Activated CD8-positive, alpha-beta T cell treated with anti-CD3 and anti-CD28 coated beads for 36 hours (primary cell): ENCODE results near the gene MICAL2. TPM values are rescaled to one million over a fixed set of nuclear protein-coding genes. Genes with fewer than 3 reads are reported as not detected.

Experiments
- ATAC-seq: fragments of 200-7000 bp; cut with Tn5 transposase; one replicate; pipeline ENCODE4 v1.10.0; 2021; ENCODE audit warnings: mild to moderate bottlenecking, moderate library complexity
- CTCF ChIA-PET: fragments of 350-600 bp; sonication (Branson Sonifier 250); formaldehyde crosslinking; loops from one replicate; lab custom pipeline; 2021; ENCODE audit warnings: antibody characterized with exemption; lab: Charles Lee
- POLR2A ChIA-PET: fragments of 350-600 bp; sonication (Branson Sonifier 250); formaldehyde crosslinking; loops from one replicate; lab custom pipeline; 2021; ENCODE audit warnings: antibody characterized with exemption; lab: Charles Lee
- DNase-seq: peaks from one replicate; pipeline ENCODE4 v3.0.0-alpha.2; 2020
- H3K27ac Mint-ChIP-seq: one replicate; pipeline ENCODE4 v1.8.0; 2021; ENCODE audit warnings: mild to moderate bottlenecking, mixed read lengths
- H3K27me3 Mint-ChIP-seq: one replicate; pipeline ENCODE4 v1.8.0; 2021; ENCODE audit warnings: mixed read lengths
- H3K36me3 Mint-ChIP-seq: one replicate; pipeline ENCODE4 v1.8.0; 2021; ENCODE audit warnings: low read depth, mixed read lengths
- H3K4me1 Mint-ChIP-seq: one replicate; pipeline ENCODE4 v1.8.0; 2021; ENCODE audit warnings: low read depth, mixed read lengths
- H3K4me3 Mint-ChIP-seq: one replicate; pipeline ENCODE4 v1.8.0; 2021; ENCODE audit warnings: mild to moderate bottlenecking, moderate library complexity, mixed read lengths
- H3K9me3 Mint-ChIP-seq: one replicate; pipeline ENCODE4 v1.8.0; 2021; ENCODE audit warnings: mixed read lengths
- CTCF ChIP-seq: fragments of 200-600 bp; IDR thresholded peaks from one replicate; pipeline ENCODE4 v1.8.0; 2022; ENCODE audit warnings: antibody characterized with exemption, mild to moderate bottlenecking
- intact Hi-C: fragments of 100-400 bp; cut with micrococcal nuclease; formaldehyde crosslinking; loops from one replicate; pipeline ENCODE4 v1.10.0; 2022
- total RNA-seq, 2 experiments: library from RNA; stranded (reverse); gene quantifications; one replicate each; pipeline ENCODE4 v1.2.3, GENCODE V29; 2021

Gene MICAL2
- total RNA-seq, 2 experiments from 2014 or later = 99.8 to 105 TPM

- CTCF ChIA-PET = interaction anchor here (1.2 to 2.1 kb wide), 2 partner anchors 17 to 56 kb away, joined by 5 to 7 read pairs; no protein-coding TSS in a partner anchor
- no peaks in the 10 kb centered on the region for H3K27me3 Mint-ChIP-seq
- H3K9me3 Mint-ChIP-seq = peaks cover 2% of the 10 kb centered on the region
- peak overlapping the region; percentile 87 for H3K27ac Mint-ChIP-seq
- no peak overlapping the region for H3K4me3 Mint-ChIP-seq
- intact Hi-C loops = no loop called here
- peaks cover 53% of the 10 kb centered on the region for H3K4me1 Mint-ChIP-seq
- POLR2A ChIA-PET = interaction anchor here (0.8 to 3.1 kb wide), 9 partner anchors 9 to 95 kb away, joined by 3 to 17 read pairs (median 4); partner anchors contain the start of gene MICAL2
- TF ChIP-seq CTCF = no peak
- ATAC-seq = no peak
- DNase-seq = no peak
- H3K36me3 Mint-ChIP-seq = peaks cover 76% of the 10 kb centered on the region
Observed at GRCh38 chr11:12206529-12206928, 96.1 kb downstream of the MICAL2 start.

- Mint-ChIP-seq H3K36me3 (peaks cover 76% of the 10 kb centered on the region), H3K4me3 (peak overlapping the region; percentile 8), H3K4me1 (peaks cover 52% of the 10 kb centered on the region), H3K9me3 (peaks cover 2% of the 10 kb centered on the region), H3K27me3 (no peaks in the 10 kb centered on the region), H3K27ac (peak overlapping the region; percentile 87)
- ATAC-seq = peak; percentile 90
- ChIA-PET POLR2A (interaction anchor here (0.8 to 3.1 kb wide), 11 partner anchors 9 to 98 kb away, joined by 3 to 17 read pairs (median 5); no protein-coding TSS in a partner anchor), CTCF (interaction anchor here (1.0 to 2.1 kb wide), 8 partner anchors 9 to 74 kb away, joined by 3 to 7 read pairs (median 5); no protein-coding TSS in a partner anchor)
- intact Hi-C loops = no loop called here
- peak; percentile 77 for DNase-seq
- no peak for TF ChIP-seq CTCF
Observed at GRCh38 chr11:12207384-12208150, 97.2 kb downstream of the MICAL2 start.

- intact Hi-C loops = no loop called here
- Mint-ChIP-seq H3K4me1 (peaks cover 48% of the 10 kb centered on the region), H3K27ac (no peak overlapping the region), H3K27me3 (no peaks in the 10 kb centered on the region), H3K36me3 (peaks cover 78% of the 10 kb centered on the region), H3K4me3 (no peak overlapping the region), H3K9me3 (no peaks in the 10 kb centered on the region)
- DNase-seq (no peak), ATAC-seq (no peak)
- ChIA-PET CTCF (no interaction called here), POLR2A (interaction anchor here (0.9 kb wide), 1 partner anchor 29 kb away, joined by 3 read pairs; no protein-coding TSS in a partner anchor)
- no peak for TF ChIP-seq CTCF
Observed at GRCh38 chr11:12209096-12209495, 98.7 kb downstream of the MICAL2 start.

- intact Hi-C loops = no loop called here
Observed at GRCh38 chr11:12210200-12210599, 99.8 kb downstream of the MICAL2 start.

More at GRCh38 chr11:12210200-12210599, 99.8 kb downstream of the MICAL2 start:
- CTCF ChIA-PET = interaction anchor here (1.1 kb wide), 1 partner anchor 163 kb away, joined by 6 read pairs; no protein-coding TSS in a partner anchor
- ATAC-seq (no peak), DNase-seq (no peak)
- TF ChIP-seq CTCF = no peak
- Mint-ChIP-seq H3K36me3 (peaks cover 77% of the 10 kb centered on the region), H3K27me3 (no peaks in the 10 kb centered on the region), H3K27ac (no peak overlapping the region), H3K4me3 (no peak overlapping the region), H3K4me1 (peaks cover 49% of the 10 kb centered on the region), H3K9me3 (no peaks in the 10 kb centered on the region)
- POLR2A ChIA-PET = no interaction called here
